Hepatocyte (in vitro differentiated cells): ENCODE data around the gene ARPC1B. TPM values are rescaled to one million over a fixed set of nuclear protein-coding genes. Genes with fewer than 3 reads are reported as not detected.

ENCODE experiments used
- DNase-seq: peaks from one replicate; pipeline ENCODE4 v3.0.0-alpha.2; 2016; ENCODE audit warnings: low spot score
- H2AFZ ChIP-seq: fragments of 200-600 bp; sonication (generic); 2 replicates; pipeline ENCODE4 v1.6.0; 2016; ENCODE audit warnings: antibody characterized with exemption, mild to moderate bottlenecking
- H3K27ac ChIP-seq: fragments of 200-600 bp; sonication (generic); 2 replicates; pipeline ENCODE4 v1.5.1; 2016; ENCODE audit warnings: mild to moderate bottlenecking
- H3K27me3 ChIP-seq: fragments of 200-600 bp; sonication (generic); 2 replicates; pipeline ENCODE4 v1.6.1; 2016
- H3K36me3 ChIP-seq: fragments of 200-600 bp; sonication (generic); replicated peaks from 2 replicates; pipeline ENCODE4 v1.5.1; 2016; ENCODE audit warnings: low read depth; ENCODE audit not compliant: insufficient read depth
- H3K4me1 ChIP-seq: fragments of 200-600 bp; sonication (generic); 2 replicates; pipeline ENCODE4 v1.5.1; 2016; ENCODE audit warnings: mild to moderate bottlenecking, moderate library complexity; ENCODE audit not compliant: insufficient read depth
- H3K4me2 ChIP-seq: fragments of 200-600 bp; sonication (generic); 2 replicates; pipeline ENCODE4 v1.6.0; 2016
- H3K4me3 ChIP-seq: fragments of 200-600 bp; sonication (generic); 2 replicates; pipeline ENCODE4 v1.5.1; 2016; ENCODE audit warnings: mild to moderate bottlenecking
- H3K79me2 ChIP-seq: fragments of 200-600 bp; sonication (generic); 2 replicates; pipeline ENCODE4 v1.6.0; 2017; ENCODE audit warnings: mild to moderate bottlenecking
- H3K9me2 ChIP-seq: fragments of 200-600 bp; sonication (generic); replicated peaks from 2 replicates; pipeline ENCODE4 v1.6.0; 2017; ENCODE audit warnings: mild to moderate bottlenecking; ENCODE audit not compliant: insufficient read depth
- H3K9me3 ChIP-seq: fragments of 200-600 bp; sonication (generic); 2 replicates; pipeline ENCODE4 v1.5.1; 2016; ENCODE audit warnings: low read depth, mild to moderate bottlenecking
- H4K20me1 ChIP-seq: fragments of 200-600 bp; sonication (generic); 2 replicates; pipeline ENCODE4 v1.6.0; 2016; ENCODE audit warnings: mild to moderate bottlenecking; ENCODE audit not compliant: insufficient read depth, poor library complexity, severe bottlenecking
- EZH2 ChIP-seq: fragments of 200-600 bp; sonication (generic); IDR thresholded peaks from 2 replicates; pipeline ENCODE4 v1.6.1; 2016; ENCODE audit warnings: antibody characterized with exemption, mild to moderate bottlenecking, borderline replicate concordance
- EZH2phosphoT487 ChIP-seq: fragments of 200-600 bp; sonication (generic); IDR thresholded peaks from one replicate; pipeline ENCODE4 v1.6.1; 2018; ENCODE audit warnings: antibody characterized with exemption, mild to moderate bottlenecking, low read depth, moderate library complexity; ENCODE audit not compliant: unreplicated experiment, severe bottlenecking
- WGBS: methylation state at CpG from one replicate; pipeline ENCODE4 v1.1.6; 2016; ENCODE audit warnings: low lambda C conversion rate; ENCODE audit errors: missing lambda C conversion rate; 5-methylcytosine and 5-hydroxymethylcytosine counted together
- polyA plus RNA-seq: library from polyadenylated mRNA; unstranded; fragments of >200 nt; fragmentation: Nextera tagmentation; extraction: Ambion mirVana; gene quantifications from 2 replicates; pipeline ENCODE4 v1.2.1, GENCODE V29; 2016
- total RNA-seq: library from RNA; depleted of rRNA; stranded (reverse); fragments of >200 nt; gene quantifications from 2 replicates; pipeline ENCODE4 v1.2.3, GENCODE V29; 2014
- TF ChIP-seq, protein P1 (sequence below): fragments of 200-600 bp; sonication (generic); IDR thresholded peaks from 2 replicates; pipeline ENCODE4 v1.5.1; 2016; ENCODE audit warnings: antibody characterized with exemption, mild to moderate bottlenecking; ENCODE audit not compliant: poor library complexity

The ARPC1B gene
- total and polyA plus RNA-seq, 2 experiments from 2014 or later: 153 to 205 TPM

GRCh38 chr7:99371376-99371920 lies 3.1 kb upstream of the ARPC1B start:
- WGBS: 88% methylated on average over 11 of the region's 11 CpGs
- peak overlapping the region; percentile 80 for H3K27ac ChIP-seq

DNA sequence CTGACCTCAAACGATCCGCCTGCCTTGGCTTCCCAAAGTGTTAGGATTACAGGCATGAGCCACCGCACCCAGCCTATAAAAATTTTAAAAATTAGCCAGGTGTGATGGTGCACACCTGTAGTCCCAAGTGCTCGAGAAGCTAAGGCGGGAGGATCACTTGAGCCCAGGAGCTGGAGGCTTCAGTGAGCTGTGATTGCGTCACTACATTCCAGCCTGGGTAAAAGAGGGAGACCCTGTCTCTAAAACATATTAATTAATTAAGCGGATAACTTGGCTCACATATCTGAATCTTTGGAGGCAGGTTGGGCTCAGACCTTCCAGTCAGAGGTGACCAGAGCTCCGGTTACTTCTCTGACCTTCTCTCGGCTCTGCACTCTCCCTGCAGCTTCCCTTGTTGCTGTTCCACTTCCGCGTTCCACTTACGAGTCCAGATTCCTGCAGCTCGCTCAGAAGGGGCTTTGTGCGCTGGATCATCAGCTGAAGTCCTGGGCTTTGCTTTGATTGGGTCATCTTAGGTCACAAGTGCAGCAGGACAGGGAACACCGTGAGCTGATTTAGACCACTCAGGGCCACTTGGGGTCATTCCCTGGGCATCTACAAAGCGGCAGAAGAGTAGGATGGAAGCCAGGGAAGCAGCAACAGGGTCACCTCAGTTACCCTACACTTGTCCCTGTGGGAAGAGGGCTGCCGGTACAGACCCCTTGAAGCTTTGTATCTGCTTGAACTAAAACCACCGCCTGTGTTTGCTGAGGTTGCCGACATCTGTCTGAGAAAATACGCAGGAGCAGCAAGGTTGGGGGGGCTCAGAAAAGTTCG lies 2.0 kb upstream of the ARPC1B start:
- Histone ChIP-seq H3K9me2 (no peaks in the 10 kb centered on the region), H3K4me1 (peaks cover 12% of the 10 kb centered on the region), H3K36me3 (no peaks in the 10 kb centered on the region), H3K79me2 (peaks cover 10% of the 10 kb centered on the region), H3K4me2 (peak overlapping the region; percentile 69), H3K27me3 (no peaks in the 10 kb centered on the region), H3K9me3 (no peaks in the 10 kb centered on the region), H2AFZ (peak overlapping the region; percentile 37), H4K20me1 (no peaks in the 10 kb centered on the region), H3K4me3 (no peak overlapping the region), H3K27ac (peak overlapping the region; percentile 80)
- TF ChIP-seq, protein P1, sequence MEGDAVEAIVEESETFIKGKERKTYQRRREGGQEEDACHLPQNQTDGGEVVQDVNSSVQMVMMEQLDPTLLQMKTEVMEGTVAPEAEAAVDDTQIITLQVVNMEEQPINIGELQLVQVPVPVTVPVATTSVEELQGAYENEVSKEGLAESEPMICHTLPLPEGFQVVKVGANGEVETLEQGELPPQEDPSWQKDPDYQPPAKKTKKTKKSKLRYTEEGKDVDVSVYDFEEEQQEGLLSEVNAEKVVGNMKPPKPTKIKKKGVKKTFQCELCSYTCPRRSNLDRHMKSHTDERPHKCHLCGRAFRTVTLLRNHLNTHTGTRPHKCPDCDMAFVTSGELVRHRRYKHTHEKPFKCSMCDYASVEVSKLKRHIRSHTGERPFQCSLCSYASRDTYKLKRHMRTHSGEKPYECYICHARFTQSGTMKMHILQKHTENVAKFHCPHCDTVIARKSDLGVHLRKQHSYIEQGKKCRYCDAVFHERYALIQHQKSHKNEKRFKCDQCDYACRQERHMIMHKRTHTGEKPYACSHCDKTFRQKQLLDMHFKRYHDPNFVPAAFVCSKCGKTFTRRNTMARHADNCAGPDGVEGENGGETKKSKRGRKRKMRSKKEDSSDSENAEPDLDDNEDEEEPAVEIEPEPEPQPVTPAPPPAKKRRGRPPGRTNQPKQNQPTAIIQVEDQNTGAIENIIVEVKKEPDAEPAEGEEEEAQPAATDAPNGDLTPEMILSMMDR: no peak
- TF ChIP-seq EZH2: no peak
- DNase-seq: peak; percentile 71
- WGBS: 52% methylated on average over 21 of the region's 21 CpGs

More at GRCh38 chr7:99371376-99371920, 3.1 kb upstream of the ARPC1B start:
- Histone ChIP-seq H4K20me1 (no peaks in the 10 kb centered on the region), H3K36me3 (no peaks in the 10 kb centered on the region), H3K9me2 (no peaks in the 10 kb centered on the region), H3K4me3 (no peak overlapping the region), H3K79me2 (peaks cover 8% of the 10 kb centered on the region), H3K27me3 (no peaks in the 10 kb centered on the region), H3K4me1 (peaks cover 12% of the 10 kb centered on the region), H3K9me3 (no peaks in the 10 kb centered on the region), H2AFZ (no peak overlapping the region), H3K4me2 (no peak overlapping the region)
- TF ChIP-seq, protein P1: no peak
- TF ChIP-seq EZH2 (no peak), EZH2phosphoT487 (no peak)
- no peak for DNase-seq

GRCh38 chr7:99373091-99374066 lies 1.2 kb upstream of the ARPC1B start:
- peak overlapping the region; percentile 86 for H3K27ac ChIP-seq
- H3K4me1 ChIP-seq: peaks cover 12% of the 10 kb centered on the region
- H4K20me1 ChIP-seq: no peaks in the 10 kb centered on the region
- peak overlapping the region; percentile 88 for H3K4me3 ChIP-seq
- no peak for DNase-seq
- H3K4me2 ChIP-seq: peak overlapping the region; percentile 100
- no peaks in the 10 kb centered on the region for H3K36me3 ChIP-seq
- no peaks in the 10 kb centered on the region for H3K27me3 ChIP-seq
- H3K79me2 ChIP-seq: peaks cover 15% of the 10 kb centered on the region
- no peak overlapping the region for H2AFZ ChIP-seq
- H3K9me2 ChIP-seq: no peaks in the 10 kb centered on the region
- WGBS: 88% methylated on average over 41 of the region's 41 CpGs
- H3K9me3 ChIP-seq: no peaks in the 10 kb centered on the region
- TF ChIP-seq, protein P1: no peak
- no peak for TF ChIP-seq EZH2phosphoT487
- no peak for TF ChIP-seq EZH2
